WTC11 (cell line): ENCODE data around the gene NEK11. TPM values are rescaled to one million over a fixed set of nuclear protein-coding genes. Genes with fewer than 3 reads are reported as not detected.

Experiments used
- ATAC-seq: fragments of 200-7000 bp; cut with Tn5 transposase; 2 replicates; pipeline ENCODE4 v1.10.0; 2021; ENCODE audit warnings: mild to moderate bottlenecking, moderate library complexity
- CTCF ChIA-PET: fragments of 300-600 bp; sonication (Branson Sonifier 250); formaldehyde crosslinking; loops from one replicate; lab custom pipeline; 2021; ENCODE audit warnings: antibody characterized with exemption; lab: Charles Lee
- POLR2A ChIA-PET: fragments of 350-600 bp; sonication (Branson Sonifier 250); formaldehyde crosslinking; loops from one replicate; lab custom pipeline; 2021; ENCODE audit warnings: antibody characterized with exemption; lab: Charles Lee
- DNase-seq: peaks from one replicate; pipeline ENCODE4 v3.0.0; 2021; ENCODE audit warnings: low spot score
- H3K27ac Mint-ChIP-seq: 2 replicates; pipeline ENCODE4 v1.8.0; 2021; ENCODE audit warnings: mixed read lengths
- H3K27me3 Mint-ChIP-seq: 2 replicates; pipeline ENCODE4 v1.8.0; 2021; ENCODE audit warnings: low read depth, mild to moderate bottlenecking, moderate library complexity, mixed read lengths
- H3K36me3 Mint-ChIP-seq: 2 replicates; pipeline ENCODE4 v1.8.0; 2021; ENCODE audit warnings: mixed read lengths
- H3K4me1 Mint-ChIP-seq: 2 replicates; pipeline ENCODE4 v1.8.0; 2022; ENCODE audit warnings: mixed read lengths
- H3K4me3 Mint-ChIP-seq: 2 replicates; pipeline ENCODE4 v1.8.0; 2021; ENCODE audit warnings: mild to moderate bottlenecking, moderate library complexity, mixed read lengths
- H3K9me3 Mint-ChIP-seq: 2 replicates; pipeline ENCODE4 v1.8.0; 2021; ENCODE audit warnings: mixed read lengths
- FOXJ3 ChIP-seq: sonication (generic); formaldehyde crosslinking; IDR thresholded peaks from 2 replicates; pipeline ENCODE4 v1.9.0; 2021; ENCODE audit warnings: missing genetic modification reagents, mild to moderate bottlenecking, borderline replicate concordance
- GRHL2 ChIP-seq: fragments of 250-450 bp; sonication (Bioruptor Pico); IDR thresholded peaks from 2 replicates; pipeline ENCODE4 v1.8.0; 2022; ENCODE audit warnings: mild to moderate bottlenecking, moderate library complexity; ENCODE audit not compliant: insufficient replicate concordance, severe bottlenecking
- GTF2I ChIP-seq: fragments of 250-450 bp; sonication (Bioruptor Pico); conservative IDR thresholded peaks from 2 replicates; pipeline ENCODE4 v1.4.0; 2021; ENCODE audit warnings: mild to moderate bottlenecking
- JUN ChIP-seq: sonication (generic); formaldehyde crosslinking; IDR thresholded peaks from 2 replicates; pipeline ENCODE4 v1.8.0; 2023; ENCODE audit warnings: mild to moderate bottlenecking, missing genetic modification reagents
- MXD4 ChIP-seq: fragments of 250-450 bp; sonication (Bioruptor Pico); IDR thresholded peaks from 2 replicates; pipeline ENCODE4 v1.8.0; 2021; ENCODE audit warnings: mild to moderate bottlenecking, moderate library complexity, borderline replicate concordance
- NFE2L1 ChIP-seq: sonication (generic); formaldehyde crosslinking; IDR thresholded peaks from 2 replicates; pipeline ENCODE4 v1.8.1; 2023; ENCODE audit warnings: missing genetic modification reagents
- NFYB ChIP-seq: sonication (generic); formaldehyde crosslinking; conservative IDR thresholded peaks from 2 replicates; pipeline ENCODE4 v1.8.0; 2022; ENCODE audit warnings: low read depth, missing genetic modification reagents
- NR3C1 ChIP-seq: sonication (generic); formaldehyde crosslinking; conservative IDR thresholded peaks from 2 replicates; pipeline ENCODE4 v1.8.1; 2023; ENCODE audit warnings: low read depth, mild to moderate bottlenecking, missing genetic modification reagents
- PRRX2 ChIP-seq: fragments of 250-450 bp; sonication (Bioruptor Pico); IDR thresholded peaks from 2 replicates; pipeline ENCODE4 v1.8.0; 2021; ENCODE audit warnings: mild to moderate bottlenecking
- RELA ChIP-seq: sonication (generic); formaldehyde crosslinking; IDR thresholded peaks from 2 replicates; pipeline ENCODE4 v1.8.1; 2022; ENCODE audit warnings: missing genetic modification reagents, mild to moderate bottlenecking, borderline replicate concordance
- SMAD3 ChIP-seq: sonication (generic); formaldehyde crosslinking; IDR thresholded peaks from 2 replicates; pipeline ENCODE4 v1.8.0; 2022; ENCODE audit warnings: missing genetic modification reagents, mild to moderate bottlenecking, borderline replicate concordance
- TEAD1 ChIP-seq: sonication (generic); formaldehyde crosslinking; IDR thresholded peaks from 2 replicates; pipeline ENCODE4 v1.8.0; 2022; ENCODE audit warnings: mild to moderate bottlenecking, missing genetic modification reagents
- ZBTB21 ChIP-seq: sonication (generic); formaldehyde crosslinking; IDR thresholded peaks from 2 replicates; pipeline ENCODE4 v1.8.1; 2023; ENCODE audit warnings: mild to moderate bottlenecking, missing genetic modification reagents, borderline replicate concordance
- ZNF219 ChIP-seq: sonication (generic); formaldehyde crosslinking; IDR thresholded peaks from 2 replicates; pipeline ENCODE4 v1.8.0; 2023; ENCODE audit warnings: missing genetic modification reagents, mild to moderate bottlenecking, borderline replicate concordance
- ZNF232 ChIP-seq: sonication (generic); formaldehyde crosslinking; IDR thresholded peaks from 2 replicates; pipeline ENCODE4 v1.8.0; 2022; ENCODE audit warnings: mild to moderate bottlenecking, missing genetic modification reagents
- ZNF396 ChIP-seq: fragments of 250-450 bp; sonication (Bioruptor Pico); IDR thresholded peaks from 2 replicates; pipeline ENCODE4 v1.8.0; 2021; ENCODE audit warnings: mild to moderate bottlenecking, moderate library complexity, borderline replicate concordance
- ZNF671 ChIP-seq: fragments of 250-450 bp; sonication (Bioruptor Pico); IDR thresholded peaks from 2 replicates; pipeline ENCODE4 v1.8.0; 2021; ENCODE audit warnings: mild to moderate bottlenecking
- total RNA-seq: library from RNA; stranded (reverse); gene quantifications from 3 replicates; pipeline ENCODE4 v1.2.3, GENCODE V29; 2021
- TF ChIP-seq, protein P1 (sequence below): fragments of 250-450 bp; sonication (Bioruptor Pico); IDR thresholded peaks from 2 replicates; pipeline ENCODE4 v1.8.0; 2021; ENCODE audit warnings: mild to moderate bottlenecking
- TF ChIP-seq, protein P2 (sequence below): sonication (generic); formaldehyde crosslinking; conservative IDR thresholded peaks from 2 replicates; pipeline ENCODE4 v1.8.1; 2023; ENCODE audit warnings: mild to moderate bottlenecking, low read depth, missing genetic modification reagents, moderate library complexity
- TF ChIP-seq, protein P3 (sequence below): sonication (generic); formaldehyde crosslinking; IDR thresholded peaks from 2 replicates; pipeline ENCODE4 v1.8.1; 2023; ENCODE audit warnings: mild to moderate bottlenecking, missing genetic modification reagents
- TF ChIP-seq, protein P4 (sequence below): sonication (generic); formaldehyde crosslinking; IDR thresholded peaks from 2 replicates; pipeline ENCODE4 v1.8.1; 2022; ENCODE audit warnings: missing genetic modification reagents, borderline replicate concordance
- TF ChIP-seq, protein P5 (sequence below): sonication (generic); formaldehyde crosslinking; IDR thresholded peaks from 2 replicates; pipeline ENCODE4 v1.8.1; 2023; ENCODE audit warnings: mild to moderate bottlenecking, missing genetic modification reagents
- TF ChIP-seq, protein P6 (sequence below): sonication (generic); formaldehyde crosslinking; IDR thresholded peaks from 2 replicates; pipeline ENCODE4 v1.8.0; 2022; ENCODE audit warnings: mild to moderate bottlenecking, missing genetic modification reagents
- TF ChIP-seq, protein P7 (sequence below): sonication (generic); formaldehyde crosslinking; IDR thresholded peaks from 2 replicates; pipeline ENCODE4 v1.8.1; 2023; ENCODE audit warnings: mild to moderate bottlenecking, missing genetic modification reagents, moderate library complexity

Gene NEK11
- total RNA-seq, 1 experiment from 2014 or later: 1.6 TPM

DNA sequence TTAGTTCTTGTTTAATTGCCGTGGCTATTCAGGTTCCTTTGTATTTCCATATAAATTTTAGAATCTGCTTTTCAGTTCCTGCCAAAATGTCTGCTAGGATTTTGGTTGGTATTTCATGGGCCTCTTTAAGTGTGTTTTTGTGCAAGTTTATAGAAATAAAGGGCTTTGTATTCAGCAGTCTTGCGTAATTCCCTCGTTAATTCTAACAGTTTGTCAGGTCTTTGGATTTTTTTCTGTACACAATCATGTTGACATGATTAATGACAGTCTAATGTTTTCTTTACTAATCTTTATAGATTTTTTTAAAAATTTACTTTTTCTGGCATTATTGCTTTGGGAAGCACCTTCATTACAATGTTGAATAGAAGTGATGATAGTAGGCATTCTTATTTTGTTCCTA lies 120.9 kb downstream of the NEK11 start (continued):
- TF ChIP-seq, protein P1, sequence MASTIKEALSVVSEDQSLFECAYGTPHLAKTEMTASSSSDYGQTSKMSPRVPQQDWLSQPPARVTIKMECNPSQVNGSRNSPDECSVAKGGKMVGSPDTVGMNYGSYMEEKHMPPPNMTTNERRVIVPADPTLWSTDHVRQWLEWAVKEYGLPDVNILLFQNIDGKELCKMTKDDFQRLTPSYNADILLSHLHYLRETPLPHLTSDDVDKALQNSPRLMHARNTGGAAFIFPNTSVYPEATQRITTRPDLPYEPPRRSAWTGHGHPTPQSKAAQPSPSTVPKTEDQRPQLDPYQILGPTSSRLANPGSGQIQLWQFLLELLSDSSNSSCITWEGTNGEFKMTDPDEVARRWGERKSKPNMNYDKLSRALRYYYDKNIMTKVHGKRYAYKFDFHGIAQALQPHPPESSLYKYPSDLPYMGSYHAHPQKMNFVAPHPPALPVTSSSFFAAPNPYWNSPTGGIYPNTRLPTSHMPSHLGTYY (CRISPR knock-in tag): no peak

DNA sequence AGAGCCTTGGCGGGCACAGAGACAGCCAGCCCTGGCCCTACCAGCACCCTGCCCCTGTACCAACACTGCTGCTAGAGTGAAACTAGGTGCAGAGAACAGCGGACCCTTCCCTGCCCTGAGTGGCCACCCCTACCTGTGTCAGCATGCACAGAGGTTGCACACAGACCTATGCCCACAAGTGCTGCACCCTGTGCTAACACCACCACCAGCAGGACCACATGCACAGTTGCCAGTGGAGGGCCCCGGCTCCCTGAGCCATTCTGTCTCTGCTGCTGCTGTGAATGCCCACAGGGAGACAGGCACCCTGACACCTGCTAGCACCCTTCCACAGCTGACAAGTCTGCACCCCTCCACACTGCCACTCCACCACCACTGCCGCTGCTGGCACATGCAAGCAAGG lies 131.8 kb downstream of the NEK11 start:
- no peak for TF ChIP-seq SMAD3 (CRISPR knock-in tag)
- no peak for TF ChIP-seq NFE2L1 (CRISPR knock-in tag)
- TF ChIP-seq, protein P2, sequence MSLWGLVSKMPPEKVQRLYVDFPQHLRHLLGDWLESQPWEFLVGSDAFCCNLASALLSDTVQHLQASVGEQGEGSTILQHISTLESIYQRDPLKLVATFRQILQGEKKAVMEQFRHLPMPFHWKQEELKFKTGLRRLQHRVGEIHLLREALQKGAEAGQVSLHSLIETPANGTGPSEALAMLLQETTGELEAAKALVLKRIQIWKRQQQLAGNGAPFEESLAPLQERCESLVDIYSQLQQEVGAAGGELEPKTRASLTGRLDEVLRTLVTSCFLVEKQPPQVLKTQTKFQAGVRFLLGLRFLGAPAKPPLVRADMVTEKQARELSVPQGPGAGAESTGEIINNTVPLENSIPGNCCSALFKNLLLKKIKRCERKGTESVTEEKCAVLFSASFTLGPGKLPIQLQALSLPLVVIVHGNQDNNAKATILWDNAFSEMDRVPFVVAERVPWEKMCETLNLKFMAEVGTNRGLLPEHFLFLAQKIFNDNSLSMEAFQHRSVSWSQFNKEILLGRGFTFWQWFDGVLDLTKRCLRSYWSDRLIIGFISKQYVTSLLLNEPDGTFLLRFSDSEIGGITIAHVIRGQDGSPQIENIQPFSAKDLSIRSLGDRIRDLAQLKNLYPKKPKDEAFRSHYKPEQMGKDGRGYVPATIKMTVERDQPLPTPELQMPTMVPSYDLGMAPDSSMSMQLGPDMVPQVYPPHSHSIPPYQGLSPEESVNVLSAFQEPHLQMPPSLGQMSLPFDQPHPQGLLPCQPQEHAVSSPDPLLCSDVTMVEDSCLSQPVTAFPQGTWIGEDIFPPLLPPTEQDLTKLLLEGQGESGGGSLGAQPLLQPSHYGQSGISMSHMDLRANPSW: no peak
- TF ChIP-seq GRHL2 (CRISPR knock-in tag): no peak
- TF ChIP-seq, protein P3, sequence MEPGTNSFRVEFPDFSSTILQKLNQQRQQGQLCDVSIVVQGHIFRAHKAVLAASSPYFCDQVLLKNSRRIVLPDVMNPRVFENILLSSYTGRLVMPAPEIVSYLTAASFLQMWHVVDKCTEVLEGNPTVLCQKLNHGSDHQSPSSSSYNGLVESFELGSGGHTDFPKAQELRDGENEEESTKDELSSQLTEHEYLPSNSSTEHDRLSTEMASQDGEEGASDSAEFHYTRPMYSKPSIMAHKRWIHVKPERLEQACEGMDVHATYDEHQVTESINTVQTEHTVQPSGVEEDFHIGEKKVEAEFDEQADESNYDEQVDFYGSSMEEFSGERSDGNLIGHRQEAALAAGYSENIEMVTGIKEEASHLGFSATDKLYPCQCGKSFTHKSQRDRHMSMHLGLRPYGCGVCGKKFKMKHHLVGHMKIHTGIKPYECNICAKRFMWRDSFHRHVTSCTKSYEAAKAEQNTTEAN: no peak
- TF ChIP-seq ZNF396 (CRISPR knock-in tag): no peak
- TF ChIP-seq TEAD1: no peak
- TF ChIP-seq ZNF671 (CRISPR knock-in tag): no peak
- no peak for TF ChIP-seq ZBTB21 (CRISPR knock-in tag)
- Mint-ChIP-seq H3K36me3 (no peaks in the 10 kb centered on the region), H3K9me3 (no peaks in the 10 kb centered on the region), H3K27ac (no peak overlapping the region), H3K27me3 (no peaks in the 10 kb centered on the region), H3K4me1 (peaks cover 8% of the 10 kb centered on the region), H3K4me3 (no peak overlapping the region)
- no peak for ATAC-seq
- no peak for DNase-seq
- CTCF ChIA-PET: no interaction called here
- POLR2A ChIA-PET: no interaction called here

DNA sequence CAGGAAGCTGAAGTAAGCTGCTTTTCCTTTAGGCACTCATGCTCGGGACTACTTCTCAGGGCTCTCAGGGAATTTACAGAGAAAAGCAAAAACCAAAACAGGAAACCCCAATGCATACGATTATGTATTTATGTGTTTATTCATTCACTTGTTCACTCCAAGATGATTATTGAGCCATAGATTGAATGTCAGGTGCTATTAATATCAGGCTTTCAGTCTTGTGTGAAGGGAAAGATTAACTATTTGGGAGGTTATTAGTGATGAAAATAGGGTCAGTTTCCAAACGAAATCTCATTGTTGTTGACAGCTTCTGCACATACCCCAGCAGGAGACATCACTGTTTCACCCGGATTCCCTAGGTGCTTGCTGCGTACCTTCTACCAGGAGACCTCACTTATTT lies 135.8 kb downstream of the NEK11 start:
- no peaks in the 10 kb centered on the region for H3K27me3 Mint-ChIP-seq
- no peak overlapping the region for H3K27ac Mint-ChIP-seq
- H3K36me3 Mint-ChIP-seq: no peaks in the 10 kb centered on the region
- ATAC-seq: no peak
- no peak overlapping the region for H3K4me3 Mint-ChIP-seq
- no peak for DNase-seq
- CTCF ChIA-PET: no interaction called here
- no peaks in the 10 kb centered on the region for H3K9me3 Mint-ChIP-seq
- POLR2A ChIA-PET: interaction anchor here (1.2 kb wide), 1 partner anchor 219 kb away, joined by 3 read pairs; the partner anchor contains the start of gene NUDT16
- peaks cover 8% of the 10 kb centered on the region for H3K4me1 Mint-ChIP-seq
- TF ChIP-seq, protein P4, sequence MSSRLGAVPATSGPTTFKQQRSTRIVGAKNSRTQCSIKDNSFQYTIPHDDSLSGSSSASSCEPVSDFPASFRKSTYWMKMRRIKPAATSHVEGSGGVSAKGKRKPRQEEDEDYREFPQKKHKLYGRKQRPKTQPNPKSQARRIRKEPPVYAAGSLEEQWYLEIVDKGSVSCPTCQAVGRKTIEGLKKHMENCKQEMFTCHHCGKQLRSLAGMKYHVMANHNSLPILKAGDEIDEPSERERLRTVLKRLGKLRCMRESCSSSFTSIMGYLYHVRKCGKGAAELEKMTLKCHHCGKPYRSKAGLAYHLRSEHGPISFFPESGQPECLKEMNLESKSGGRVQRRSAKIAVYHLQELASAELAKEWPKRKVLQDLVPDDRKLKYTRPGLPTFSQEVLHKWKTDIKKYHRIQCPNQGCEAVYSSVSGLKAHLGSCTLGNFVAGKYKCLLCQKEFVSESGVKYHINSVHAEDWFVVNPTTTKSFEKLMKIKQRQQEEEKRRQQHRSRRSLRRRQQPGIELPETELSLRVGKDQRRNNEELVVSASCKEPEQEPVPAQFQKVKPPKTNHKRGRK (CRISPR knock-in tag): no peak
- TF ChIP-seq, protein P5, sequence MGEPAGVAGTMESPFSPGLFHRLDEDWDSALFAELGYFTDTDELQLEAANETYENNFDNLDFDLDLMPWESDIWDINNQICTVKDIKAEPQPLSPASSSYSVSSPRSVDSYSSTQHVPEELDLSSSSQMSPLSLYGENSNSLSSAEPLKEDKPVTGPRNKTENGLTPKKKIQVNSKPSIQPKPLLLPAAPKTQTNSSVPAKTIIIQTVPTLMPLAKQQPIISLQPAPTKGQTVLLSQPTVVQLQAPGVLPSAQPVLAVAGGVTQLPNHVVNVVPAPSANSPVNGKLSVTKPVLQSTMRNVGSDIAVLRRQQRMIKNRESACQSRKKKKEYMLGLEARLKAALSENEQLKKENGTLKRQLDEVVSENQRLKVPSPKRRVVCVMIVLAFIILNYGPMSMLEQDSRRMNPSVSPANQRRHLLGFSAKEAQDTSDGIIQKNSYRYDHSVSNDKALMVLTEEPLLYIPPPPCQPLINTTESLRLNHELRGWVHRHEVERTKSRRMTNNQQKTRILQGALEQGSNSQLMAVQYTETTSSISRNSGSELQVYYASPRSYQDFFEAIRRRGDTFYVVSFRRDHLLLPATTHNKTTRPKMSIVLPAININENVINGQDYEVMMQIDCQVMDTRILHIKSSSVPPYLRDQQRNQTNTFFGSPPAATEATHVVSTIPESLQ: no peak
- TF ChIP-seq RELA (CRISPR knock-in tag) (no peak), JUN (CRISPR knock-in tag) (no peak), FOXJ3 (CRISPR knock-in tag) (no peak), MXD4 (CRISPR knock-in tag) (no peak), GTF2I (no peak), ZNF232 (no peak), ZNF219 (CRISPR knock-in tag) (no peak), PRRX2 (no peak), GRHL2 (CRISPR knock-in tag) (no peak), NFYB (CRISPR knock-in tag) (no peak), NR3C1 (CRISPR knock-in tag) (no peak)
- TF ChIP-seq, protein P6, sequence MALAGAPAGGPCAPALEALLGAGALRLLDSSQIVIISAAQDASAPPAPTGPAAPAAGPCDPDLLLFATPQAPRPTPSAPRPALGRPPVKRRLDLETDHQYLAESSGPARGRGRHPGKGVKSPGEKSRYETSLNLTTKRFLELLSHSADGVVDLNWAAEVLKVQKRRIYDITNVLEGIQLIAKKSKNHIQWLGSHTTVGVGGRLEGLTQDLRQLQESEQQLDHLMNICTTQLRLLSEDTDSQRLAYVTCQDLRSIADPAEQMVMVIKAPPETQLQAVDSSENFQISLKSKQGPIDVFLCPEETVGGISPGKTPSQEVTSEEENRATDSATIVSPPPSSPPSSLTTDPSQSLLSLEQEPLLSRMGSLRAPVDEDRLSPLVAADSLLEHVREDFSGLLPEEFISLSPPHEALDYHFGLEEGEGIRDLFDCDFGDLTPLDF (CRISPR knock-in tag): no peak
- TF ChIP-seq, protein P7, sequence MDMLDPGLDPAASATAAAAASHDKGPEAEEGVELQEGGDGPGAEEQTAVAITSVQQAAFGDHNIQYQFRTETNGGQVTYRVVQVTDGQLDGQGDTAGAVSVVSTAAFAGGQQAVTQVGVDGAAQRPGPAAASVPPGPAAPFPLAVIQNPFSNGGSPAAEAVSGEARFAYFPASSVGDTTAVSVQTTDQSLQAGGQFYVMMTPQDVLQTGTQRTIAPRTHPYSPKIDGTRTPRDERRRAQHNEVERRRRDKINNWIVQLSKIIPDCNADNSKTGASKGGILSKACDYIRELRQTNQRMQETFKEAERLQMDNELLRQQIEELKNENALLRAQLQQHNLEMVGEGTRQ: no peak
